Measurements from ENCODE around the gene TADA2B. TPM values are rescaled to one million over a fixed set of nuclear protein-coding genes. Genes with fewer than 3 reads are reported as not detected.

The TADA2B gene
- total RNA-seq, 4 donors from 2014 or later = 17.9 to 34.1 (median 26.6) TPM

- Histone ChIP-seq H3K4me1 (no peaks in the 10 kb centered on the region), H3K36me3 (peaks cover 6 to 10% of the 10 kb centered on the region in 2 donors), H3K27ac (no peak overlapping the region), H3K4me3 (replicated peaks in 1 of 3) (no peak overlapping the region), H3K9me3 (no peaks in the 10 kb centered on the region), H3K27me3 (no peaks in the 10 kb centered on the region)
- TF ChIP-seq POLR2A (IDR thresholded peaks at IDR 0.05) (no peak), CTCF (IDR thresholded peaks at IDR 0.05) (no peak)
- intact Hi-C loops (cut with DNase I) = no loop called here
- WGBS, 2 donors = 93 to 97% methylated on average over 6 of the region's 6 CpGs
- no peak for DNase-seq
These were observed 25.6 kb upstream of the TADA2B start for GRCh38 chr4:7017446-7018048.

GRCh38 chr4:7018281-7018680 is 24.9 kb upstream of the TADA2B start:
- Histone ChIP-seq H3K4me3 (replicated peaks in 1 of 3) (no peak overlapping the region), H3K27ac (no peak overlapping the region), H3K9me3 (no peaks in the 10 kb centered on the region), H3K4me1 (no peaks in the 10 kb centered on the region), H3K27me3 (no peaks in the 10 kb centered on the region), H3K36me3 (peaks cover 6 to 10% of the 10 kb centered on the region in 2 donors)
- no peak for TF ChIP-seq POLR2A (IDR thresholded peaks at IDR 0.05)
- TF ChIP-seq CTCF (IDR thresholded peaks at IDR 0.05) = no peak
- WGBS, 2 donors = 95 to 97% methylated on average over 7 to 9 of the region's 9 CpGs
- no peak for DNase-seq
- intact Hi-C loops (cut with DNase I) = no loop called here

GRCh38 chr4:7019367-7019766 is 23.8 kb upstream of the TADA2B start:
- TF ChIP-seq CTCF (IDR thresholded peaks at IDR 0.05) (no peak), POLR2A (IDR thresholded peaks at IDR 0.05) (no peak)
- Histone ChIP-seq H3K27ac (no peak overlapping the region), H3K4me1 (no peaks in the 10 kb centered on the region), H3K9me3 (no peaks in the 10 kb centered on the region), H3K36me3 (peaks cover 6 to 10% of the 10 kb centered on the region in 2 donors), H3K27me3 (no peaks in the 10 kb centered on the region), H3K4me3 (replicated peaks in 1 of 3) (no peak overlapping the region)
- intact Hi-C loops (cut with DNase I) = no loop called here
- DNase-seq = no peak
- WGBS, 2 donors = 89 to 94% methylated on average over 7 to 10 of the region's 10 CpGs

- H3K36me3 ChIP-seq = peaks cover 0 to 8% of the 10 kb centered on the region in 2 donors
- no peak for DNase-seq
- H3K27ac ChIP-seq = no peak overlapping the region
- WGBS, 2 donors = 95 to 96% methylated on average over 2 of the region's 2 CpGs
- no peaks in the 10 kb centered on the region for H3K4me1 ChIP-seq
- H3K27me3 ChIP-seq = no peaks in the 10 kb centered on the region
- H3K4me3 ChIP-seq (replicated peaks in 1 of 3) = no peak overlapping the region
- H3K9me3 ChIP-seq = no peaks in the 10 kb centered on the region
- TF ChIP-seq POLR2A (IDR thresholded peaks at IDR 0.05) = no peak
- intact Hi-C loops (cut with DNase I) = no loop called here
These were observed 22.9 kb upstream of the TADA2B start for GRCh38 chr4:7020290-7020689.

- H3K9me3 ChIP-seq = no peaks in the 10 kb centered on the region
These were observed 22.3 kb upstream of the TADA2B start for GRCh38 chr4:7020856-7021255.

GRCh38 chr4:7021355-7021754 is 21.8 kb upstream of the TADA2B start:
- intact Hi-C loops (cut with DNase I) = no loop called here
- no peak overlapping the region for H3K27ac ChIP-seq
- no peaks in the 10 kb centered on the region for H3K4me1 ChIP-seq
- H3K4me3 ChIP-seq (replicated peaks in 1 of 3) = no peak overlapping the region
- DNase-seq = no peak
- no peak for TF ChIP-seq CTCF (IDR thresholded peaks at IDR 0.05)
- no peaks in the 10 kb centered on the region for H3K27me3 ChIP-seq
- WGBS, 2 donors = 76 to 79% methylated on average over 5 of the region's 5 CpGs
- peaks cover 0 to 6% of the 10 kb centered on the region in 2 donors for H3K36me3 ChIP-seq
- no peaks in the 10 kb centered on the region for H3K9me3 ChIP-seq

More at GRCh38 chr4:7020856-7021255, 22.3 kb upstream of the TADA2B start:
- H3K4me1 ChIP-seq = no peaks in the 10 kb centered on the region
- H3K27me3 ChIP-seq = no peaks in the 10 kb centered on the region
- no peak for DNase-seq
- no peak overlapping the region for H3K27ac ChIP-seq
- H3K4me3 ChIP-seq (replicated peaks in 1 of 3) = no peak overlapping the region
- intact Hi-C loops (cut with DNase I) = no loop called here
- H3K36me3 ChIP-seq = peaks cover 0 to 6% of the 10 kb centered on the region in 2 donors
- TF ChIP-seq POLR2A (IDR thresholded peaks at IDR 0.05) = no peak
- WGBS, 2 donors = 96 to 98% methylated on average over 11 of the region's 11 CpGs
